ENCODE data around the gene CA5A.

CA5A gene

DNA sequence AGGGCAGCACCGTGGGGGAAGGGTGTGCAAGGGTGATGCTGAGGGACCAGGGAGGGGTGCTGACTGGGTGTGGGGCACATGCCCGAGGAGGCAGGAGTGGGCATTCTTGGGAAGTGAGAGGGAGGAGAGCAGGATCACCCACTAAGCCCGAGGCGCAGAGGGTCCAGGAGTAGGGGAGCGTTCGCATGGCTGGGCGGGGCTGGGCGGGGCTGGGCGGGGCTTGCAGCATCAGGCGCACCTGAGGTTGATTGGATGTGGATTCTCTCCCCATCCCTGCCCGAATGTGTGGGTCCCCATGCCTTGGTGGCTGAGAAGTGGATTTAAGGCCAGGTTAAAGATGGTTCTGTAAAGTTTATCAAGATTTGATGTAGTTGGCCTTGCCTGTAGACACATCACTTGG lies 29.1 kb upstream of the CA5A start:
- Histone ChIP-seq H3K4me3 (ENCODE audit: low read depth in 1 of 2, low read length in 2 of 2) (no peak overlapping the region), H3K36me3 (ENCODE audit: control insufficient read depth in 1 of 2, insufficient read depth in 2 of 2, low read length in 2 of 2) (peaks cover 0 to 6% of the 10 kb centered on the region in 2 donors), H3K4me1 (ENCODE audit: control insufficient read depth in 1 of 2, insufficient read depth in 2 of 2, low read length in 2 of 2) (peaks cover 12 to 13% of the 10 kb centered on the region in 2 donors), H3K27ac (ENCODE audit: low read depth, low read length) (no peak overlapping the region), H3K9ac (ENCODE audit: low read depth in 1 of 2, low read length in 2 of 2) (no peak overlapping the region), H3K27me3 (ENCODE audit: control insufficient read depth in 1 of 2, insufficient read depth in 2 of 2, low read length in 2 of 2) (no peaks in the 10 kb centered on the region), H3K9me3 (ENCODE audit: control insufficient read depth in 1 of 2, low read length in 2 of 2) (no peaks in the 10 kb centered on the region)

DNA sequence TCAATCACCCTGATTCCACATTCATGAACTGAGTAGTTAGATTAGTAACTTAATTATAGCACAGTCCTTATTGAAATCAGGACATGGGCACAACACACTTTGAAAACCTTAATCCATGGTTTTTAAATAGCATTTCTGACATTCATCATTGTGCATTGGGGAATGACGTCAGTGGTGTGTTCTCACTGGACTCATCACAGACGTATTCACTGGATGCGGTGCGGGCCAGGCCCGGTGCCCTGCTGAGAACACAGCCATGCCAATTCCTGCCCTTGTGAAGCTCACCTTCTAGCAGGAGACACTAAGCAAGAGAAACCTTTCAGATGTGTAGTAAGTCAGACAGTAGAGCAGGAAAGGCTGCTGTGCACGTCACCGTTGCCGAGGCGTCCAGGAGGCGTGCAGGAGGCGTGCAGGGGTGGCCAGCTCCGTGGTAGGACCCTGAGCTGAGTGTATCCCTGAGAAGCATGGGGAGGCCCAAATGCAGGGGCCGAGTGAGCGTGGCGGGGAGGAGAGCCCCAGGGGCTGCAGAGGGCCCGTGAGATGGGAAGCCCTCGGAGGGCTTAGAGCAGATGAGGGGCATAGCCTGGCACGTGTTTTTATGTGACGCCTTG lies 27.8 kb upstream of the CA5A start:
- Histone ChIP-seq H3K27me3 (ENCODE audit: control insufficient read depth in 1 of 2, insufficient read depth in 2 of 2, low read length in 2 of 2) (no peaks in the 10 kb centered on the region), H3K36me3 (ENCODE audit: control insufficient read depth in 1 of 2, insufficient read depth in 2 of 2, low read length in 2 of 2) (peaks cover 0 to 3% of the 10 kb centered on the region in 2 donors), H3K9me3 (ENCODE audit: control insufficient read depth in 1 of 2, low read length in 2 of 2) (no peaks in the 10 kb centered on the region), H3K27ac (ENCODE audit: low read depth, low read length) (no peak overlapping the region), H3K4me1 (ENCODE audit: control insufficient read depth in 1 of 2, insufficient read depth in 2 of 2, low read length in 2 of 2) (peaks cover 12 to 13% of the 10 kb centered on the region in 2 donors), H3K4me3 (ENCODE audit: low read depth in 1 of 2, low read length in 2 of 2) (no peak overlapping the region), H3K9ac (ENCODE audit: low read depth in 1 of 2, low read length in 2 of 2) (no peak overlapping the region)

- H3K9me3 ChIP-seq (ENCODE audit: control insufficient read depth in 1 of 2, low read length in 2 of 2): no peaks in the 10 kb centered on the region
- peaks cover 12 to 13% of the 10 kb centered on the region in 2 donors for H3K4me1 ChIP-seq (ENCODE audit: control insufficient read depth in 1 of 2, insufficient read depth in 2 of 2, low read length in 2 of 2)
- no peak overlapping the region for H3K4me3 ChIP-seq (ENCODE audit: low read depth in 1 of 2, low read length in 2 of 2)
- H3K27ac ChIP-seq (ENCODE audit: low read depth, low read length): no peak overlapping the region
- peaks cover 0 to 3% of the 10 kb centered on the region in 2 donors for H3K36me3 ChIP-seq (ENCODE audit: control insufficient read depth in 1 of 2, insufficient read depth in 2 of 2, low read length in 2 of 2)
- no peak overlapping the region for H3K9ac ChIP-seq (ENCODE audit: low read depth in 1 of 2, low read length in 2 of 2)
- H3K27me3 ChIP-seq (ENCODE audit: control insufficient read depth in 1 of 2, insufficient read depth in 2 of 2, low read length in 2 of 2): no peaks in the 10 kb centered on the region
Measured at GRCh38 chr16:87963400-87963799, 27.1 kb upstream of the CA5A start.

- Histone ChIP-seq H3K9ac (ENCODE audit: low read depth in 1 of 2, low read length in 2 of 2) (no peak overlapping the region), H3K9me3 (ENCODE audit: control insufficient read depth in 1 of 2, low read length in 2 of 2) (no peaks in the 10 kb centered on the region), H3K4me1 (ENCODE audit: control insufficient read depth in 1 of 2, insufficient read depth in 2 of 2, low read length in 2 of 2) (peaks cover 10 to 15% of the 10 kb centered on the region in 2 donors), H3K27me3 (ENCODE audit: control insufficient read depth in 1 of 2, insufficient read depth in 2 of 2, low read length in 2 of 2) (no peaks in the 10 kb centered on the region), H3K36me3 (ENCODE audit: control insufficient read depth in 1 of 2, insufficient read depth in 2 of 2, low read length in 2 of 2) (peaks cover 3 to 6% of the 10 kb centered on the region in 2 donors), H3K4me3 (ENCODE audit: low read depth in 1 of 2, low read length in 2 of 2) (no peak overlapping the region), H3K27ac (ENCODE audit: low read depth, low read length) (no peak overlapping the region)
Measured at GRCh38 chr16:87961623-87962022, 25.3 kb upstream of the CA5A start.

- Histone ChIP-seq H3K27me3 (ENCODE audit: control insufficient read depth in 1 of 2, insufficient read depth in 2 of 2, low read length in 2 of 2) (no peaks in the 10 kb centered on the region), H3K9me3 (ENCODE audit: control insufficient read depth in 1 of 2, low read length in 2 of 2) (no peaks in the 10 kb centered on the region), H3K4me3 (ENCODE audit: low read depth in 1 of 2, low read length in 2 of 2) (no peak overlapping the region), H3K27ac (ENCODE audit: low read depth, low read length) (no peak overlapping the region), H3K36me3 (ENCODE audit: control insufficient read depth in 1 of 2, insufficient read depth in 2 of 2, low read length in 2 of 2) (peaks cover 3 to 6% of the 10 kb centered on the region in 2 donors), H3K9ac (ENCODE audit: low read depth in 1 of 2, low read length in 2 of 2) (no peak overlapping the region), H3K4me1 (ENCODE audit: control insufficient read depth in 1 of 2, insufficient read depth in 2 of 2, low read length in 2 of 2) (peaks cover 6 to 14% of the 10 kb centered on the region in 2 donors)
Measured at GRCh38 chr16:87960852-87961251, 24.5 kb upstream of the CA5A start.

- Histone ChIP-seq H3K9ac (ENCODE audit: low read depth in 1 of 2, low read length in 2 of 2) (no peak overlapping the region), H3K27me3 (ENCODE audit: control insufficient read depth in 1 of 2, insufficient read depth in 2 of 2, low read length in 2 of 2) (no peaks in the 10 kb centered on the region), H3K9me3 (ENCODE audit: control insufficient read depth in 1 of 2, low read length in 2 of 2) (no peaks in the 10 kb centered on the region), H3K36me3 (ENCODE audit: control insufficient read depth in 1 of 2, insufficient read depth in 2 of 2, low read length in 2 of 2) (peaks cover 3 to 10% of the 10 kb centered on the region in 2 donors), H3K4me3 (ENCODE audit: low read depth in 1 of 2, low read length in 2 of 2) (no peak overlapping the region), H3K27ac (ENCODE audit: low read depth, low read length) (no peak overlapping the region), H3K4me1 (ENCODE audit: control insufficient read depth in 1 of 2, insufficient read depth in 2 of 2, low read length in 2 of 2) (peaks cover 8 to 18% of the 10 kb centered on the region in 2 donors)
Measured at GRCh38 chr16:87960296-87960695, 24.0 kb upstream of the CA5A start.

DNA sequence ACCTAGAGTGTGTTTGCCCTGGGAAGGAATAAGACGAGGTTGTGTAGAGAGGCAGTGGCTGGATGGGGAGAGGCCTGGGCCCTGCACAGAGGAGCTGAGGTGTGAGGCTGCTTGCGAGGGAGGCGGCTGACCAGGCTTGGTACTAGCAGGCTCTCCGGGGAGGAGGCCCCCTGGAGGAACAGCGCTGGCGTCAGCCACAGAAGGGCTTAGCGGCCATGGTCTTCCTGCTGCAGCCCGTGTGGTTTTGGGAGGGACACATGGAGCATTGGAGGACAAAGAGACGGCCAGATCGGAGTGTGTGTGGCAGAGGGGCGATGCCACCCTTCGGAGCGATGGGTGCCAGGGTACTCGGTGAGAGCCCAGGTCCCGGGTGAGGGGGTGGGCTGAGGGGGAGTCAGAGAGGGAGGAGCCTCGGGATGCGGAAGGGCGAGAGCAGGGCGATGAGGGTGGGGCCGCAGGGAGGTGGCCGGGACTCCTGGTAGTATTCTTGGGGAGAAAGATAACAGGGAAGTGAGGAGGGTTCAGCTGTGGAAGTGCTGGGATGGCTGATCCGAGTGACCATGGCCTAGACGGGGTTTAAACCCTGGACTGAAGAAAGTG lies 23.2 kb upstream of the CA5A start:
- H3K36me3 ChIP-seq (ENCODE audit: control insufficient read depth in 1 of 2, insufficient read depth in 2 of 2, low read length in 2 of 2): peaks cover 3 to 10% of the 10 kb centered on the region in 2 donors
- H3K4me1 ChIP-seq (ENCODE audit: control insufficient read depth in 1 of 2, insufficient read depth in 2 of 2, low read length in 2 of 2): peaks cover 15 to 25% of the 10 kb centered on the region in 2 donors
- no peak overlapping the region for H3K27ac ChIP-seq (ENCODE audit: low read depth, low read length)
- no peaks in the 10 kb centered on the region for H3K9me3 ChIP-seq (ENCODE audit: control insufficient read depth in 1 of 2, low read length in 2 of 2)
- H3K27me3 ChIP-seq (ENCODE audit: control insufficient read depth in 1 of 2, insufficient read depth in 2 of 2, low read length in 2 of 2): no peaks in the 10 kb centered on the region
- peak overlapping the region in 1 of 2 donors; percentile 40 for H3K4me3 ChIP-seq (ENCODE audit: low read depth in 1 of 2, low read length in 2 of 2)
- H3K9ac ChIP-seq (ENCODE audit: low read depth in 1 of 2, low read length in 2 of 2): no peak overlapping the region

GRCh38 chr16:87958632-87959031 lies 22.3 kb upstream of the CA5A start:
- no peak overlapping the region for H3K4me3 ChIP-seq (ENCODE audit: low read depth in 1 of 2, low read length in 2 of 2)
- no peak overlapping the region for H3K9ac ChIP-seq (ENCODE audit: low read depth in 1 of 2, low read length in 2 of 2)
- H3K27me3 ChIP-seq (ENCODE audit: control insufficient read depth in 1 of 2, insufficient read depth in 2 of 2, low read length in 2 of 2): no peaks in the 10 kb centered on the region
- peaks cover 3 to 12% of the 10 kb centered on the region in 2 donors for H3K36me3 ChIP-seq (ENCODE audit: control insufficient read depth in 1 of 2, insufficient read depth in 2 of 2, low read length in 2 of 2)
- no peak overlapping the region for H3K27ac ChIP-seq (ENCODE audit: low read depth, low read length)
- no peaks in the 10 kb centered on the region for H3K9me3 ChIP-seq (ENCODE audit: control insufficient read depth in 1 of 2, low read length in 2 of 2)
- peaks cover 18 to 25% of the 10 kb centered on the region in 2 donors for H3K4me1 ChIP-seq (ENCODE audit: control insufficient read depth in 1 of 2, insufficient read depth in 2 of 2, low read length in 2 of 2)

GRCh38 chr16:87957296-87958094 lies 21.2 kb upstream of the CA5A start:
- peaks cover 19 to 33% of the 10 kb centered on the region in 2 donors for H3K4me1 ChIP-seq (ENCODE audit: control insufficient read depth in 1 of 2, insufficient read depth in 2 of 2, low read length in 2 of 2)
- H3K27me3 ChIP-seq (ENCODE audit: control insufficient read depth in 1 of 2, insufficient read depth in 2 of 2, low read length in 2 of 2): no peaks in the 10 kb centered on the region
- H3K9ac ChIP-seq (ENCODE audit: low read depth in 1 of 2, low read length in 2 of 2): peak overlapping the region in 1 of 2 donors; percentile 59
- H3K4me3 ChIP-seq (ENCODE audit: low read depth in 1 of 2, low read length in 2 of 2): no peak overlapping the region
- H3K9me3 ChIP-seq (ENCODE audit: control insufficient read depth in 1 of 2, low read length in 2 of 2): no peaks in the 10 kb centered on the region
- no peak overlapping the region for H3K27ac ChIP-seq (ENCODE audit: low read depth, low read length)
- H3K36me3 ChIP-seq (ENCODE audit: control insufficient read depth in 1 of 2, insufficient read depth in 2 of 2, low read length in 2 of 2): peaks cover 1 to 12% of the 10 kb centered on the region in 2 donors
